Suprapubic skin (tissue), 4 donors: ENCODE data around the gene PPIP5K1. TPM values are rescaled to one million over a fixed set of nuclear protein-coding genes. Genes with fewer than 3 reads are reported as not detected.

ENCODE experiments used
- DNase-seq, 2 donors: peaks; one replicate each; pipeline ENCODE4 v3.0.0-alpha.2; 2019; ENCODE audit warnings: low spot score in 2 of 2
- H3K27ac ChIP-seq: fragments of 200-600 bp; sonication (generic); one replicate; pipeline ENCODE4 v1.5.1; 2019
- H3K27me3 ChIP-seq: fragments of 200-600 bp; sonication (generic); one replicate; pipeline ENCODE4 v1.5.1; 2019
- H3K36me3 ChIP-seq: fragments of 200-600 bp; sonication (generic); one replicate; pipeline ENCODE4 v1.5.1; 2019
- H3K4me1 ChIP-seq: fragments of 200-600 bp; sonication (generic); one replicate; pipeline ENCODE4 v1.5.1; 2019
- H3K4me3 ChIP-seq: fragments of 200-600 bp; sonication (generic); one replicate; pipeline ENCODE4 v1.5.1; 2019; ENCODE audit warnings: mild to moderate bottlenecking
- H3K9me3 ChIP-seq: fragments of 200-600 bp; sonication (generic); one replicate; pipeline ENCODE4 v1.5.1; 2019
- EP300 ChIP-seq: sonication (generic); formaldehyde crosslinking; IDR thresholded peaks from one replicate; pipeline ENCODE4 v1.6.1; 2017; ENCODE audit warnings: antibody characterized with exemption
- POLR2A ChIP-seq, 2 donors: fragments of 450-650 bp; IDR thresholded peaks; one replicate each; pipeline ENCODE4 v1.6.1; 2017; ENCODE audit warnings: antibody characterized with exemption in 2 of 2, mild to moderate bottlenecking in 2 of 2, moderate library complexity in 2 of 2
- POLR2AphosphoS5 ChIP-seq, 3 donors: sonication (generic); formaldehyde crosslinking; IDR thresholded peaks; one replicate each; pipeline ENCODE4 v1.6.1; 2017; ENCODE audit warnings: antibody characterized with exemption in 3 of 3
- WGBS: methylation state at CpG from one replicate; pipeline ENCODE4 v1.1.5; 2018; 5-methylcytosine and 5-hydroxymethylcytosine counted together
- total RNA-seq, 4 donors: library from RNA; depleted of rRNA; stranded (reverse); fragments of >200 nt; gene quantifications; one replicate each; pipeline ENCODE4 v1.1.0, GENCODE V29; 2016
- TF ChIP-seq, protein P1 (sequence below), 2 donors: fragments of 200-600 bp in 1 of 2; fragments of 450-650 bp in 1 of 2; sonication (generic) in 1 of 2; IDR thresholded peaks; one replicate each; pipeline ENCODE4 v1.5.1; 2016 to 2019; ENCODE audit warnings: antibody characterized with exemption in 2 of 2, mild to moderate bottlenecking in 1 of 2, moderate library complexity in 1 of 2

Gene PPIP5K1
- total RNA-seq, 4 donors from 2014 or later = 23.8 to 63.6 (median 32.6) TPM

DNA sequence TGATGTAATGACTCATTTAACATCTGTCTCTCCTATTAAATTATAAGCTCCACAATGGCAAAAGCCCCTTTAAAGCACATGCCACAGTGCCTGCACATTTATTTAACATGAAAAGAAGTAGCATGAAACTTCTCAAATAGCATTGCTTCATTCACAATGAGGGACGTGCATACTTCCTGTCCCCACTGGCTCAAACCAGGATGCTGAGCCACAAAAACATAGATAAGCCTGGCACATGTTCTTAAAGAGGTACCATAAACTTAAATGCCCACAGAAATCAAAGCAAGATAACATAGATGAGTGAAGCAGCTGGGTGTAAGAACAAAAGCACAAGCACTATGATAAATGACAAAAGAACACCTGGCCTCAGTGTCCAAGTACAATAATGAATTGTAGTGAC is 100.8 kb downstream of the PPIP5K1 start:
- TF ChIP-seq EP300 (no peak), POLR2AphosphoS5 (IDR thresholded peaks at IDR 0.05) (no peak), POLR2A (IDR thresholded peaks at IDR 0.05) (no peak)
- TF ChIP-seq, protein P1, sequence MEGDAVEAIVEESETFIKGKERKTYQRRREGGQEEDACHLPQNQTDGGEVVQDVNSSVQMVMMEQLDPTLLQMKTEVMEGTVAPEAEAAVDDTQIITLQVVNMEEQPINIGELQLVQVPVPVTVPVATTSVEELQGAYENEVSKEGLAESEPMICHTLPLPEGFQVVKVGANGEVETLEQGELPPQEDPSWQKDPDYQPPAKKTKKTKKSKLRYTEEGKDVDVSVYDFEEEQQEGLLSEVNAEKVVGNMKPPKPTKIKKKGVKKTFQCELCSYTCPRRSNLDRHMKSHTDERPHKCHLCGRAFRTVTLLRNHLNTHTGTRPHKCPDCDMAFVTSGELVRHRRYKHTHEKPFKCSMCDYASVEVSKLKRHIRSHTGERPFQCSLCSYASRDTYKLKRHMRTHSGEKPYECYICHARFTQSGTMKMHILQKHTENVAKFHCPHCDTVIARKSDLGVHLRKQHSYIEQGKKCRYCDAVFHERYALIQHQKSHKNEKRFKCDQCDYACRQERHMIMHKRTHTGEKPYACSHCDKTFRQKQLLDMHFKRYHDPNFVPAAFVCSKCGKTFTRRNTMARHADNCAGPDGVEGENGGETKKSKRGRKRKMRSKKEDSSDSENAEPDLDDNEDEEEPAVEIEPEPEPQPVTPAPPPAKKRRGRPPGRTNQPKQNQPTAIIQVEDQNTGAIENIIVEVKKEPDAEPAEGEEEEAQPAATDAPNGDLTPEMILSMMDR (IDR thresholded peaks at IDR 0.05) = no peak
- Histone ChIP-seq H3K9me3 (no peaks in the 10 kb centered on the region), H3K27ac (no peak overlapping the region), H3K27me3 (no peaks in the 10 kb centered on the region), H3K4me1 (peaks cover 23% of the 10 kb centered on the region), H3K4me3 (no peak overlapping the region), H3K36me3 (peaks cover 25% of the 10 kb centered on the region)
- 16% methylated on average over 1 of the region's 1 CpG for WGBS
- DNase-seq = no peak

DNA sequence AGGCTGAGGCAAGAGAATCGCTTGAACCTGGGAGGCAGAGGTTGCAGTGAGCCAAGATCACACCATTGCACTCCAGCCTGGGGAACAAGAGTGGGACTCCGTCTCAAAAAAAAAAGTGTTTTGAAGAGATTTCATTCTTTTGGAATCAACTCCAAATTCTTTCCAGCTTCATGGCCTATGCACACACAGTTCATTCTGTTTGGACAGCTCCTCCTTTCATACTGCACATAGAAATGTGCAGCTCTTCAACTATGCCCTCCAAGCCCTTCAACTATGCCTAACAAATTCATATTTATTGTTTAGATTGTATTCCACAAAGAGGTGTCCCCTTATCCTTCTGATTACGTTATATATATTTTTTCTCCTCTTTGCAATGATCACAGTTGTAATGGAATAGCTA is 101.2 kb downstream of the PPIP5K1 start:
- Histone ChIP-seq H3K4me1 (peaks cover 20% of the 10 kb centered on the region), H3K27ac (no peak overlapping the region), H3K36me3 (peaks cover 25% of the 10 kb centered on the region), H3K27me3 (no peaks in the 10 kb centered on the region), H3K4me3 (no peak overlapping the region), H3K9me3 (no peaks in the 10 kb centered on the region)
- DNase-seq = no peak
- WGBS = 89% methylated on average over 3 of the region's 3 CpGs
- no peak for TF ChIP-seq POLR2A (IDR thresholded peaks at IDR 0.05)
- TF ChIP-seq EP300 = no peak
- no peak for TF ChIP-seq POLR2AphosphoS5 (IDR thresholded peaks at IDR 0.05)
- TF ChIP-seq, protein P1 (IDR thresholded peaks at IDR 0.05) = no peak

DNA sequence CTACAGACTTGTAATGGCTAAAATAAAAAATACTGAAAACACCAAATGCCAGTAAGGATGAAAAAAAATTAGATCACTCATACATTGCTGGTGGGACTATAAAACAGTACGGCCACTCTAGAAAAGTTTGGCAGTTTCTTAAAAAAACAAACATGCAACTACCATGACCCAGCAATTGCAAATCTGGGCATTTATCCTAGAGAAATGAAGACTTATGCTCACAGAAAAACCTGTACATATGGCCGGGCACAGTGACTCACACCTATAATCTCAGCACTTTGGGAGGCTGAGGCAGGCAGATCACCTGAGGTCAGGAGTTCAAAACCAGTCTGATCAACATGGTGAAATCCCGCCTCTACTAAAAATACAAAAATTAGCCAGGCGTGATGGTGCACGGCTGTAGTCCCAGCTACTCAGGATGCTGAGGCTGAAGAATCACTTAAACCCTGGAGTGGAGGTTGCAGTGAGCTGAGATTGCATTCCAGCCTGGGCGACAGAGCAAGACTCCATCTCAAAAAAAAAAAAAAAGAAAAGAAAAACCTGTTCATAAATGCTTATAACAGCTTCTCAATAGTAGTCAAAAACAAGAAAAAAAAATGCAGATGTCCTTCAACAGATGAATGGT is 102.6 kb downstream of the PPIP5K1 start:
- H3K27ac ChIP-seq = no peak overlapping the region
- WGBS = 93% methylated on average over 6 of the region's 6 CpGs
- H3K9me3 ChIP-seq = no peaks in the 10 kb centered on the region
- no peaks in the 10 kb centered on the region for H3K27me3 ChIP-seq
- no peak overlapping the region for H3K4me3 ChIP-seq
- DNase-seq = no peak
- H3K36me3 ChIP-seq = peaks cover 25% of the 10 kb centered on the region
- H3K4me1 ChIP-seq = peaks cover 12% of the 10 kb centered on the region
- TF ChIP-seq EP300 (no peak), POLR2AphosphoS5 (IDR thresholded peaks at IDR 0.05) (no peak), POLR2A (IDR thresholded peaks at IDR 0.05) (no peak)
- TF ChIP-seq, protein P1 (IDR thresholded peaks at IDR 0.05) = no peak

DNA sequence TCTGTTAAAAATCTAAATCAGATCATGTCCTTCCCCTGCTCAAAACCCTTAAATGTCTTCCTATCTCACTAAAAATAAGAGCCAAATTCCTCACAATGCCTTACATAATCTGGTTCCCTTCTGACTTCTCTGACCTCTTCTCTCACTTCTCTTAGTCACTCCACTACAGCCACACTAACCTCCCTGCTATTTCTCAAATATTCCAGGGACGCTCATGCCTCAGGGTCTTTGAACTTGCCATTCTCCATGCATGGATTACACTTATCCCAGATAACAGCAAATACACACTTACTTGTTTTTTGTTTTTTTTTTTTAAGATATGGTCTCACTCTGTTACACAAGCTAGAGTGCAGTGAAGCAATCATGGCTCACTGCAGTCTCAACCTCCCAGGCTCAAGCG is 105.6 kb downstream of the PPIP5K1 start:
- TF ChIP-seq, protein P1 (IDR thresholded peaks at IDR 0.05) = no peak
- TF ChIP-seq POLR2A (IDR thresholded peaks at IDR 0.05) (no peak), POLR2AphosphoS5 (IDR thresholded peaks at IDR 0.05) (no peak), EP300 (no peak)
- Histone ChIP-seq H3K4me3 (no peak overlapping the region), H3K9me3 (no peaks in the 10 kb centered on the region), H3K36me3 (peaks cover 35% of the 10 kb centered on the region), H3K27ac (no peak overlapping the region), H3K27me3 (no peaks in the 10 kb centered on the region), H3K4me1 (no peaks in the 10 kb centered on the region)
- no peak for DNase-seq
- 88% methylated on average over 2 of the region's 2 CpGs for WGBS

Other genes starting within 250 kb of the PPIP5K1 start
- gene ZSCAN29, start 219.2 kb downstream of the PPIP5K1 start, total RNA-seq = 10 to 100 TPM in 3 of 4 donors, 1 to 10 TPM in 1; 7.7 to 21.1 (median 16.2) TPM
- gene TUBGCP4, start 219.1 kb downstream of the PPIP5K1 start, total RNA-seq = 10 to 100 TPM; 13.0 to 28.5 (median 22.2) TPM
- gene TP53BP1, start 97.1 kb downstream of the PPIP5K1 start, total RNA-seq = 10 to 100 TPM; 17.6 to 49.4 (median 29.0) TPM
- 1 to 10 TPM; 2.4 to 5.7 (median 4.0) TPM for gene MAP1A, start 72.6 kb downstream of the PPIP5K1 start, total RNA-seq
- gene CKMT1B, start 3.8 kb upstream of the PPIP5K1 start, total RNA-seq = 10 to 100 TPM; 44.9 to 74.1 (median 48.5) TPM
- 1 to 10 TPM in 1 of 4 donors, under 1 TPM in 3; 0.49 to 7.9 (median 0.68) TPM for gene STRC, start 28.6 kb upstream of the PPIP5K1 start, total RNA-seq
- 1 to 10 TPM; 1.8 to 6.5 (median 3.2) TPM for gene CATSPER2, start 58.6 kb upstream of the PPIP5K1 start, total RNA-seq
- 10 to 100 TPM; 33.5 to 77.6 (median 53.0) TPM for gene CKMT1A, start 103.7 kb upstream of the PPIP5K1 start, total RNA-seq
- 100 to 1,000 TPM in 2 of 4 donors, 10 to 100 TPM in 2; 57.1 to 157 (median 100.0) TPM for gene PDIA3, start 156.2 kb upstream of the PPIP5K1 start, total RNA-seq
- gene ELL3, start 186.8 kb upstream of the PPIP5K1 start, total RNA-seq = 100 to 1,000 TPM in 1 of 4 donors, 10 to 100 TPM in 3; 50.7 to 100 (median 65.9) TPM
- gene SERF2, start 202.1 kb upstream of the PPIP5K1 start, total RNA-seq = 100 to 1,000 TPM; 352 to 813 (median 687) TPM
- under 1 TPM in 1 of 4 donors, not detected in 3; 0.62 TPM for gene SERINC4, start 210.0 kb upstream of the PPIP5K1 start, total RNA-seq
- gene HYPK, start 210.4 kb upstream of the PPIP5K1 start, total RNA-seq = 10 to 100 TPM; 12.9 to 27.0 (median 19.8) TPM
- gene MFAP1, start 234.5 kb upstream of the PPIP5K1 start, total RNA-seq = 10 to 100 TPM; 12.8 to 17.7 (median 15.4) TPM
- 1 to 10 TPM; 5.2 to 7.8 (median 5.8) TPM for gene WDR76, start 236.8 kb upstream of the PPIP5K1 start, total RNA-seq